Stimulated activated memory B cell treated with anti-CD40 and anti-IgM and Interleukin-4, amounts not matched to agents 10 μg/mL and 1 μg/mL and 100 μg/mL, for 72 hours (primary cell): ENCODE measurements around the gene DOK4.
"Not testable (repeated sequence)": the region's sequence is repeated elsewhere in the genome, so short reads cannot be mapped to it uniquely, and the experiment has no call there.

Experiments
- ATAC-seq: fragments of 150-1000 bp; cut with Tn5 transposase; 2 replicates; pipeline ENCODE4 v1.10.0; 2021
- H3K27ac Mint-ChIP-seq: one replicate; pipeline ENCODE4 v1.8.0; 2022; ENCODE audit warnings: mild to moderate bottlenecking, mixed read lengths
- H3K27me3 Mint-ChIP-seq: one replicate; pipeline ENCODE4 v1.8.0; 2022; ENCODE audit warnings: mixed read lengths
- H3K36me3 Mint-ChIP-seq: one replicate; pipeline ENCODE4 v1.8.0; 2022; ENCODE audit warnings: mixed read lengths
- H3K4me1 Mint-ChIP-seq: one replicate; pipeline ENCODE4 v1.8.0; 2022; ENCODE audit warnings: mixed read lengths
- H3K4me3 Mint-ChIP-seq: one replicate; pipeline ENCODE4 v1.8.0; 2022; ENCODE audit warnings: mild to moderate bottlenecking, moderate library complexity, mixed read lengths
- H3K9me3 Mint-ChIP-seq: one replicate; pipeline ENCODE4 v1.8.0; 2022; ENCODE audit warnings: mixed read lengths

The DOK4 gene

DNA sequence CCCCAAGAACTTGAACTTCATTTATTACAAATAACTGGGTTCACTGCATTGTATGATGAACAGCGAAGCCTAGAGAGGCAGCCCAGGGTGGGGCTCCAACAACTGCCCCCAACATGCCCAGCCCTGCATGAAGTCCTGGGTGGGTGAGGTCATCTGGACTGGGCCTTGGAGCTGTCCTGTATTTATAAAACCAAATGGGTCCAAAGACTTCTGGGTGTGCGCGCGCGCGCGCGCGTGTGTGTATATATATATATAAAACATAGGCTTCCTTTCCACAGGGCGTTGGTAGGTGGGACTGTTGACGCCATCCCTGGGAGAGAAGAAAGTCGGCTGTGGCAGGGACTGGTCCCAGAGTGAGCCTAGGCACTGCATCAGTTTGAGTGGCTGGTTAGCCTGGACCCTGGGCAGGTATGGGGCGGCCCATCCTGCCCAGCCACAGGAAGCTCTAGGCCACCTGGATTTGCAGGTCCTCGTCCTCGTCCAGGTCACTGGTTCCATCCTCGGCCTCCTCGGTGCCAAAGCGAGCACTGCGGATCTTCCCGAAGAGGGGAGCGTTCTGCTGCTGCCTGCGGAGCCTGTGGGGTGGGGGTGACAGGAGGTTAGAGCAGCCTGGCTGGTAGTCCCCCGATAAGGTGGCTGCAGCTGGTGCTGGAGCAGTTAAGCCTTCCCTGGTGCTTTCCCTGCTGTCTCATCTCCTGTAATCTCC is 26.2 kb upstream of the DOK4 start:
- Mint-ChIP-seq H3K27ac (no peak overlapping the region), H3K36me3 (peaks cover 45% of the 10 kb centered on the region), H3K27me3 (peaks cover 17% of the 10 kb centered on the region), H3K4me3 (no peak overlapping the region), H3K4me1 (no peaks in the 10 kb centered on the region), H3K9me3 (no peaks in the 10 kb centered on the region)
- ATAC-seq, result no peak

DNA sequence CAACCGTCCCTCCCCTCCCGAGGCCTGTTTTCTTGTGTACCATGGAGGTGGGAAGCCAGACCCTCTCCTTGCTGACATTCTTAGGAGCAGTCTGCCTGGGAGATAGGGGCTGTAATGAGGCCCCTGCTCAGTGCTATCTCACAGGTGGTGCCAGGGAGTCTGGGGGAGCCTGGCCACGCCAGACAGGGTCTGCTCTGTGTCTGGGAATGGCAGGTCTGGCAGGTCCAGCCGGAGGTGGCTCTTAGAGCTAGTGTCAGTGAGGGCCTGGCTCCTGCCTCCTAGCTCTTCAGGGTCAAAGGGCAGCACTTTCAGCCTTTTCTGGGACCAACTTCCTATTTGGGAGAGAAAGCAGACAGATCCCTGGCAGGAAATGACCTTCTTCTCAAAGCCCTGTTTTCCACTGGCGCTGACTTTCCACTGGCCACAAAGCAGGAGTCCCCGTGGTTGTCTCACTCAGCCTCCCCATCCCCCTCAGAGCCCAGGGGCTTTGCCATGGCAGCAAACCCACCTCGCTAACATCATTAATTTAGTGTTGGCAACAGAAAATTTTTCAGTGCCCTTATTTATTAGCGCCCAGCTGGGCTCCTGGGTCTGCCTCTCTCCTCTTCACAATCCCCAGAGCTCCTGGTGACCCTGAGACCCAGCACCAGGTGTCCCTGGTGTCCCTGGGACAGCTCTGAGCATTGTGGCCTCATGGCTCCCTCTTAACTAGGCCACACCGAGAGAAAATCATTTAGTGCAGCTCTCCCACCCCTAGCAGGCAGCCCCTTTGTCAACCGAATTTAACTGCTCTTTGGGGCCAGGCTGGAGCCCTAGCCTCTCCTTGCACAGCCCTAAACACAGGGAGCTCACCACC is 24.0 kb upstream of the DOK4 start:
- Mint-ChIP-seq H3K4me1 (no peaks in the 10 kb centered on the region), H3K36me3 (peaks cover 25% of the 10 kb centered on the region), H3K27ac (no peak overlapping the region), H3K27me3 (peaks cover 35% of the 10 kb centered on the region), H3K9me3 (no peaks in the 10 kb centered on the region), H3K4me3 (no peak overlapping the region)
- no peak for ATAC-seq

DNA sequence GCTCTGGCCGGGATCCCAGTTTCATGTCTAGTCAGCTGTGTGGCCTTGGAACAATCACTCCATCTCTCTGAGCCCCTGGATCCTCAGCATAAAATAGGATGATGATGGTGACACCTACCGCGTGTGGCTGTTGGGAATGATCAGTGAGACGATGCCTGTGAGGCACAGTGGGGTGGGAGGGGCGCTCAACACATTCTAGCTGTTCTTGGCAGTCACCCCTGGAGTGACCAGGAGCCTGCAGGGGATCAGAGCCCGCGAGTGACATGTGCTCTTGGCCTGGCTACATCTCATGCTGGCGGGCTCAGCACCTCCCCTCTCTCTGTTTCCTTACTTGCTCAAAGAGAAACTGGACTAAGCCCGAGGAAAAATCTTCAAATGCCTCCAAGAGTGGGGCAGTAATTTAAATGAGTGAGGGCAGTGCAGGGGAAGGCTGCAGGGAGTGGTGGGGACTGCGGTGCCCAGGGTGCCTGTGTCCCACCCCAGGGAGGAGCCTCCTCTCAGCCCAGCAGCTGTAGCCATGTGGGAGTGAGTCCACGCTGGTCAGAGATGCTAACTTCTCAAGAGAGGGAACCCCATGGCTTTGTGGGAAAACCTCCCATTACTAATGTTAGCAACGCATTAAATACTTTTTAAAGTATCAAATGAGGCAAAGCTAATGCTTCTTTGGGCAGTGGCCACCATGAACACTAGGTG is 23.1 kb upstream of the DOK4 start:
- peaks cover 44% of the 10 kb centered on the region for H3K27me3 Mint-ChIP-seq
- no peak overlapping the region for H3K4me3 Mint-ChIP-seq
- ATAC-seq, result no peak
- H3K27ac Mint-ChIP-seq, result no peak overlapping the region
- no peaks in the 10 kb centered on the region for H3K4me1 Mint-ChIP-seq
- peaks cover 22% of the 10 kb centered on the region for H3K36me3 Mint-ChIP-seq
- H3K9me3 Mint-ChIP-seq, result no peaks in the 10 kb centered on the region

DNA sequence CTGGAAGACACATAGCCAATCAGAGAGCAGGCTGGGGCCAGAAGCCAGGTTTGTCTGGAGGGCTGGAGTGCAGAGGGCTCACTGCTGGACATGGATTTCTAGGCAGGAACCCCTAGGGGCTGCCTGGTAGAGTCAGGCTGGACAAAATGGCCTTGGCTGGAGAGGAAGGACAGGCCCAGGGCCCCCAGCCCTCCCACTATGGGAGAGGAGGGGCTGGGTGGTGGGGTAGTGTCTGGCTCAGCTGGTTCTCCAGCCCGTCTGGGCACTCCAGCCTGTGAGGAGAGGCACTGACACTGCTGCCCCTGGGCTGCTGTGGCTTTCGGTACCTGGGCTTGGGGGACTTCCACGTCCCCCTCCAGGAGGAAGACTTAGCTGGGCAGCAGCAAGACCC is 21.7 kb upstream of the DOK4 start:
- H3K4me1 Mint-ChIP-seq, result no peaks in the 10 kb centered on the region
- no peak overlapping the region for H3K27ac Mint-ChIP-seq
- H3K4me3 Mint-ChIP-seq, result no peak overlapping the region
- H3K9me3 Mint-ChIP-seq, result no peaks in the 10 kb centered on the region
- H3K36me3 Mint-ChIP-seq, result peaks cover 14% of the 10 kb centered on the region
- ATAC-seq, result no peak
- H3K27me3 Mint-ChIP-seq, result peaks cover 49% of the 10 kb centered on the region

DNA sequence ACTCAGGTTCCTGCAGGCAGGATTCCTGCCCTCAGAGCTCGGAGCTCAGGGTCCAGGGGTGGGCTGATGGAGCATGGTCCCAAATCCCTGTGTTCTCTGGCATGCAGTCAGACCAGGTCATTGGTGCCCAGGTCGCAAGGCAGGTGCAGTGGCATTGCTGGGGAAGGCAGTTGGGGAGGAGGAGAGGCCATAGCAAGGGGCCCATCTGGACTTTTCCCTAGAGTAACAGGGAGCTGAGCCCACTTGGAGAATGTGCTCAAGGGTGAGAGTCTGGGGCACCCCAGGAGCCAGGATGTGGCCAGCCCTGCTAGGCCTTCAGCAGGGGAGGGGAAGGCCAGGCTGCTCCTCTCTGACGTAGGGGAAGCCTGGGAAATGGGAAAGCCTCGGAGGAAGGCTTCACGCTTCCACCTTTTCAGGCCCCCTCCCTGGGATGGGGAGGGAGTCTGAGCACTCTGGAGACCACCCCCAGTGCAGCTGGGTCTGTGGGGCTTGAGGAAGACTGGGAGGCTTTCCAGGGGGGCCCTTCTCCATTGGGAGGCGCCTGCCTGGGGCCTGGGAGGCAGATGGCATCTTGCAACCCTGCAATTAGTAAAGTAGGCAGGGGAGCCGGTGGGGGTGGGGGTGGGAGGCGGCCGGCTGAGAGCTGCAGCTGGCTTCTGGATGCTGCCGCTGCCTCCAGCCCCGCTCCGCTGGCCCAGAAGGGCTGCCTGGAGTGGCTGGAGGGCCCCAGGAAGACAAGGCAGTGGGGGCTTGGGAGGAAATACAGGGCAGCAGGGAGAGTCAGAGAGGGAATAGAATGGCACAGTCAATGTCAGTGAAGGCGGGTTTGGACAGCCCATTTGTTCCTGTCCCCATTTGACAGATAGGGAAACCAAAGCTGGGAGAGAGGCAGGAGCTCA is 21.1 kb upstream of the DOK4 start:
- no peaks in the 10 kb centered on the region for H3K9me3 Mint-ChIP-seq
- peaks cover 9% of the 10 kb centered on the region for H3K36me3 Mint-ChIP-seq
- H3K27ac Mint-ChIP-seq, result no peak overlapping the region
- no peak overlapping the region for H3K4me3 Mint-ChIP-seq
- ATAC-seq, result no peak
- H3K4me1 Mint-ChIP-seq, result no peaks in the 10 kb centered on the region
- H3K27me3 Mint-ChIP-seq, result peaks cover 54% of the 10 kb centered on the region

DNA sequence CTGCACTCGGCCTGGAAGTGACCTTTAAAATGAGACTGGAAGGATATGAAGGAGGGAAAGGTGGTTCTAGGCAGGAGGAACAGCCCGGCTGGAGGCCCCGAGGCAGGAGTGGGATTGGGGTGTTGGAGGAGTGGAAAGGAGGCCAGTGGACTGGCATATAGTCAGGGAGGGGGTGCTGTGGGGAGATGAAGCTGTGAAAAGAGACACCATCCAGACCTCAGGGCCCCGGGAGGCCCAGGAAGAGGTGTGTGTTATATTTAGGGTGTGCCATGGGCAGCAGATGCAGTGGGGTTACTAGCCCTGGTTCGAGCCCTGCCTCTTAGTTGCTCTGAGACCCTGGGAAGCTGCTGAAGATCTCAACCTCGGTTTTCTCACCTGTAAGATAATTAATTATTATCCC is 18.9 kb upstream of the DOK4 start:
- Mint-ChIP-seq H3K27me3 (peaks cover 54% of the 10 kb centered on the region), H3K4me1 (no peaks in the 10 kb centered on the region), H3K36me3 (no peaks in the 10 kb centered on the region), H3K27ac (no peak overlapping the region), H3K9me3 (no peaks in the 10 kb centered on the region), H3K4me3 (no peak overlapping the region)
- no peak for ATAC-seq

DNA sequence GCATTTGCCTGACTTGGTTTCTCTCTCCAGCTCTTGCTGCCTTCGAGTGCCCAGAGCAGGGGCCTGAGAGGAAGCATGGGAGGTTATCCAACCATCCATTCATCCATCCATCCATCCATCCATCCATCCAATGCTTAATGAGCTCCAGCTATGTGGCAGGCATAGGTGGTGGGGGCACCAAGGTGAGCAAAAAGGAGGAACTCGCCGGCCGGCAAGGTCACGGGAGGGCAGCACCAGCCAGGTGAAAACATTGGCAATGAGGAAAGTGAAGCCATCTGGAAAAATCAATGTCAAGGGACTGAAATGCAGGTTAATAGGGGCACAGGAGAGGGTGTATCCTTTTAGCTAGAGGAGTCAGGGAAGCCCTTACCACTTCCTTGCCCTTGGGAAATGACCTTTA is 18.2 kb upstream of the DOK4 start:
- Mint-ChIP-seq H3K9me3 (no peaks in the 10 kb centered on the region), H3K4me3 (no peak overlapping the region), H3K27me3 (peaks cover 54% of the 10 kb centered on the region), H3K27ac (no peak overlapping the region), H3K4me1 (no peaks in the 10 kb centered on the region), H3K36me3 (no peaks in the 10 kb centered on the region)
- ATAC-seq, result no peak

DNA sequence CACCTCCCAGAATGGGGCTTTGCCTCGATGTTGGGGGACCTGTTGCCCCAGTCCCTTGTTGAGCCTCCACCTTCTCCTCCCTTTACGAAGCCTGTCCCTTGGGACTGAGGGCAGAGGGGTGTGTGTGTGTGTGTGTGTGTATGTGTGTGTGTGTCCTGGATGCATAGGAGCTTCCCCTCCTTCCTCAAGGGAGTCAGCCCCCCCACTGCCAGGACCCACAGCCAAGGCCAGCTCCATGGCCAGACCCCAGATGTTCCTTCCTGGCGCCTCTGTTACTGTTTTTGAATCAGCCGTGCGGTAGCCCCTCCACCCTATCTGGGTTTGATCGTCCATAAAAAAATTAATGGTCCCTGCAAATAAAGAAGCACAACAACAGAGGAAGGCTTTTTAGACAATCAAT is 17.7 kb upstream of the DOK4 start:
- ATAC-seq, result no peak
- Mint-ChIP-seq H3K4me1 (no peaks in the 10 kb centered on the region), H3K27ac (no peak overlapping the region), H3K4me3 (no peak overlapping the region), H3K36me3 (no peaks in the 10 kb centered on the region), H3K27me3 (peaks cover 57% of the 10 kb centered on the region), H3K9me3 (no peaks in the 10 kb centered on the region)

DNA sequence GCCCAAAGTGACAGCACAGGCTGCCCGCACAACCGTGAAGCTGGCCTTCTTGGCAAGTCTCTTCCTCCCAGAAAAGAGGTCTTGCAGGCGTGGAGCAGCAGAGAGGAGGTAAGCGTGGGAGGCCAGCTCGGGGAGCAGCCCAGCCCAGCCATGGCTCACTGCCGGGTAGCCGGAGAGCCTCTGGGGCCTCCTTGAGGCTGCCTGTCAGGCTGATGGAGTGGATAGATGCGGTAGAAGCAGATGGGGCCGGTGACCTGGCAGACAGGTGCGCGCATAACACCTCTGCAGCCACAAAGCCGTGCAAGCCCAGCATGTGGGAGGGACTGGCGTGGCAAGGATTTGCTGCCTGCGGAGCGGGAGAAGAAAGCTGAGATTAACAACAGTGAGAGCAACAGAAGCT is 17.1 kb upstream of the DOK4 start:
- ATAC-seq, result no peak
- no peak overlapping the region for H3K4me3 Mint-ChIP-seq
- H3K27ac Mint-ChIP-seq, result no peak overlapping the region
- H3K36me3 Mint-ChIP-seq, result no peaks in the 10 kb centered on the region
- no peaks in the 10 kb centered on the region for H3K4me1 Mint-ChIP-seq
- H3K9me3 Mint-ChIP-seq, result no peaks in the 10 kb centered on the region
- H3K27me3 Mint-ChIP-seq, result peaks cover 56% of the 10 kb centered on the region

DNA sequence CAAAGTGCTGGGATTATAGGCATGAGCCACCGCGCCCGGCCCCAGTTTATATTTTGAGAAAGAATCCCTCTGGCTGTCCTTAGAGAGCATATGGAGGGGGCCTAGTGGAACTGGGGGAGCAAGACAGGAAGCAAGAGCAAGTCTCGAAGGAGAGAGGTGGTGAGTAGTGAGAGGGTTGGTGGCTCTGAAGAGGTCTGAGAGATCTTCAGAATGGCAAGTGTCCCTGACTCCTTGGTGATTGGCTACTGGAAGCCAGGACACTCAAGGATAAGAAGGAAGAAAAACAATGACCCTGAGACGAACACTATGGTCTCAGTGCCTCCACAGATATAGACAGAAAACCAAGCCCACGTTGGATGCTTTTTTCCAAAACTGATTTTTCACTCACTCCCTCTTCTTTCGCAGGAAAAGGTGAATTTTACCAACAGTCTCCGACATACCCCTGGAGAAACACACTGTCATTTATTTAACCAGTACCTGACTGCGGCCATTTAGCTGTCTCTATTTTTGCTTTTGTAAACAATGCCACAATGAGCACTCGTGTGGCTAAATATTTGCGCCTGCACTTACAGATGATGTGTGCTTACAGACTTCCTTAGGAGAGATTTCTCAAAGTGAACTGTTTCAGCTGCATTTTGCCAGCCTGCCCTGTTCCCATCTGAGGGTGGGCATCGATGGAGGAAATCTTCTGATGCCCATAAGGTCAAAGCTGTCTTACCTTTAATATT is 15.9 kb upstream of the DOK4 start:
- H3K27ac Mint-ChIP-seq, result no peak overlapping the region
- H3K27me3 Mint-ChIP-seq, result peaks cover 45% of the 10 kb centered on the region
- H3K4me3 Mint-ChIP-seq, result no peak overlapping the region
- ATAC-seq, result no peak
- no peaks in the 10 kb centered on the region for H3K9me3 Mint-ChIP-seq
- no peaks in the 10 kb centered on the region for H3K4me1 Mint-ChIP-seq
- H3K36me3 Mint-ChIP-seq, result no peaks in the 10 kb centered on the region

DNA sequence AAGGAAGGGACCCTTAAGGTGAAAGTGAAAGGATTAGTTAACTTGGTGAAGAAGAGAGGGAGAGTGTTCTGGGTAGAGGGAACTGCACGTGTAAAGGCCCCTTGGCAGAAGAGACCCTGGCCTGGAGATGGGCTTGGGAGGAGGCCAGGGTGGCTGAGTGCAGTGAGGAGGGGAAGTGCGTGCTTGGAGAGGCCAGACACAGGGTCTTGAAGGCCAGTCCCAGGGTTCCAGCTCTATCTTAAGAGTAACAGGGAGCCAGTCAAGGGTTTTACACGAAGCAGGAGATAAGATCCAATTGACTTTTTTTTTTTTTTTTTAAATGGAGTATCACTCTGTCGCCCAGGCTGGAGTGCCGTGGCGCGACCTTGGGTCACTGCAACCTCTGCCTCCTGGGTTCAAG is 15.2 kb upstream of the DOK4 start:
- no peaks in the 10 kb centered on the region for H3K9me3 Mint-ChIP-seq
- H3K27me3 Mint-ChIP-seq, result peaks cover 37% of the 10 kb centered on the region
- H3K36me3 Mint-ChIP-seq, result no peaks in the 10 kb centered on the region
- H3K4me3 Mint-ChIP-seq, result no peak overlapping the region
- H3K27ac Mint-ChIP-seq, result no peak overlapping the region
- H3K4me1 Mint-ChIP-seq, result no peaks in the 10 kb centered on the region
- no peak for ATAC-seq

DNA sequence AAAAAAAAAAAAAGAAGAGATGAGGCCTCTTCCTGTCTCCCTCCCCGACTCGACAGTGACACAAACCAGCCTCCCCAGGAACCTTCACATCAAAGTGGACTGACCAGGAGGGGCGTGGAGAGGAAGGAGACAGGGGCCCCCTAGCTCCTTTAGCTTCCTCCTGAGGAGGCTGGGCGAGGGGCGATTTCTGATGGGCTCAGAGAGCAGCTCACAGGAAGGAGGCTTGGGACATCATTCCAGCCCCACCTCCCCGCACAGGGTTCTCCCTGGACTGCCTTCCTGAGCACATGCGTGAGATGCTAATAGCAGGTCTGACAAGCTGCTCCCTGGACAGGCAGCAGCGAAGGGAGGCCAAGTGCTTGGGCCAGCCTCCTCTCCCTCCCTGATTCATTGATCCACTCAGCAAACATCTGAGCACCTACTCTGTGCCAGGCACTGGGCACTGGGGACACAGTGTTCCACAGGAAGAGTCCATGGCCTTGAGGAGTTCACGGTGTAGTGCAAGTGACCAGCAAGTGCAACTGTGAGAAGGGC is 14.4 kb upstream of the DOK4 start:
- Mint-ChIP-seq H3K4me1 (no peaks in the 10 kb centered on the region), H3K27ac (no peak overlapping the region), H3K9me3 (no peaks in the 10 kb centered on the region), H3K27me3 (peaks cover 32% of the 10 kb centered on the region), H3K4me3 (no peak overlapping the region), H3K36me3 (no peaks in the 10 kb centered on the region)
- ATAC-seq, result no peak

DNA sequence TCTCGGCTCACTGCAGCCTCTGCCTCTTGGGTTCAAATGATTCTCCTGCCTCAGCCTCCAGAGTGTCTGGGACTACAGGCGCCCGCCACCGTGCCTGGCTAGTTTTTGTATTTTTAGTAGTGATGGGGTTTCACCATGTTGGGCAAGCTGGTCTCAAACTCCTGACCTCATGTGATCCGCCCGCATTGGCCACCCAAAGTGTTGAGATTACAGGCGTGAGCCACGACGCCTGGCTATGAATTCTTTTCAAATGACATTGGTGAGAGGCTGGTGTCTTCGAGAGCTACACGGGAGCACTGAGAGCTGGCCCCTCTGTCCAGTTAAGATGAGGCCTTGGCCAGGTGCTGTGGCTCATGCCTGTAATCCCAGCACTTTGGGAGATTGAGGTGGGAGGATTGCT is 13.6 kb upstream of the DOK4 start:
- not testable (repeated sequence) for H3K36me3 Mint-ChIP-seq, H3K4me3 Mint-ChIP-seq, H3K4me1 Mint-ChIP-seq, H3K9me3 Mint-ChIP-seq, H3K27ac Mint-ChIP-seq, ATAC-seq
- H3K27me3 Mint-ChIP-seq, result peaks cover 27% of the 10 kb centered on the region

DNA sequence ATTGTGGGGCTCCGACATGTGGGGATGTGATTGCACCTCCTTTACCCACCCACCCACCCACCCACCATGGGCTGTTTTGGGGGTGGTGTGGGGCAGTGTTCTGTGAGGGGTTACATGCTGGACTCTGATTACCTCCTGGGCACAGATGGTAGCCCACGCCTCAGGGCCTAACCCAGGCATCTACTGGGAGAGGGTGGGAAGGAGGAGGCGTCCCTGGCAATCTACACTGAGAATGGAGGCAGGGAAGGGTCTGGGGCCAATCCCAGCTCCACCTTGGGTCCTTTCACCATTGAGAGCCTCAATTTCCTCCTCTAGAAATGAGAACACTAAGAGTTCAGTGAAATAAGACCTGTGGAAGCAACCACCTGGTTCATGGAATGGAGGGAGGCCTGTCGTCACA is 11.7 kb upstream of the DOK4 start:
- no peak overlapping the region for H3K27ac Mint-ChIP-seq
- H3K4me3 Mint-ChIP-seq, result no peak overlapping the region
- H3K9me3 Mint-ChIP-seq, result no peaks in the 10 kb centered on the region
- peaks cover 11% of the 10 kb centered on the region for H3K4me1 Mint-ChIP-seq
- H3K27me3 Mint-ChIP-seq, result peaks cover 26% of the 10 kb centered on the region
- ATAC-seq, result no peak
- H3K36me3 Mint-ChIP-seq, result no peaks in the 10 kb centered on the region
